ENCODE data around the gene PTPN9.

Gene PTPN9

DNA sequence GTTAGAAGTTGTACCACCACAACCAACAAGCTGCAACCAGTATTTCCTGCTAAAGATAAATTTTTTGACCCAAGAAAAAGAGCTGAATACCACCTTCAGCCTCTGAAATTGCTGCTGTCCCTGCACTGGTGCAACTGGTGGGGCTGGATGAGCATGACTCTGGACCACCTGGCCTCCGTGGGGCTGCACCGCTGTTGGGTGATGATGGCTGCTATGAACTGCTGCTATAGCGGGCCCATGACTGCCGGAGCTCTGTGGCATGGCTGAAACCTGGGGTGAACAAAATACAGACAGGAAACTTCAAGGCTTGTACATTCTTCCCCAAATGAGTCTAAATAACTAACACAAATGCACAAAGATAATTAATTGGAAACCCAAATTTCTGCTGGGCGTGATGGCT, 156.6 kb downstream of the PTPN9 start:
- H3K79me2 ChIP-seq (ENCODE audit: low read length), result peaks cover 55% of the 10 kb centered on the region
- no peak overlapping the region for H2AFZ ChIP-seq (ENCODE audit: low read length)
- H3K9me2 ChIP-seq (replicated peaks; ENCODE audit: insufficient read depth, low read length), result no peaks in the 10 kb centered on the region
- no peaks in the 10 kb centered on the region for H3K27me3 ChIP-seq (replicated peaks; ENCODE audit: insufficient read depth, low read length)
- no peak overlapping the region for H3K4me3 ChIP-seq (ENCODE audit: low read length)
- no peaks in the 10 kb centered on the region for H4K20me1 ChIP-seq (ENCODE audit: insufficient read depth, low read length)
- H3K9me3 ChIP-seq (replicated peaks; ENCODE audit: insufficient read depth, low read length), result no peaks in the 10 kb centered on the region
- H3K36me3 ChIP-seq (replicated peaks; ENCODE audit: insufficient read depth, low read length), result peaks cover 8% of the 10 kb centered on the region; the same call in 1 of the 2 replicates
- TF ChIP-seq, protein P1, sequence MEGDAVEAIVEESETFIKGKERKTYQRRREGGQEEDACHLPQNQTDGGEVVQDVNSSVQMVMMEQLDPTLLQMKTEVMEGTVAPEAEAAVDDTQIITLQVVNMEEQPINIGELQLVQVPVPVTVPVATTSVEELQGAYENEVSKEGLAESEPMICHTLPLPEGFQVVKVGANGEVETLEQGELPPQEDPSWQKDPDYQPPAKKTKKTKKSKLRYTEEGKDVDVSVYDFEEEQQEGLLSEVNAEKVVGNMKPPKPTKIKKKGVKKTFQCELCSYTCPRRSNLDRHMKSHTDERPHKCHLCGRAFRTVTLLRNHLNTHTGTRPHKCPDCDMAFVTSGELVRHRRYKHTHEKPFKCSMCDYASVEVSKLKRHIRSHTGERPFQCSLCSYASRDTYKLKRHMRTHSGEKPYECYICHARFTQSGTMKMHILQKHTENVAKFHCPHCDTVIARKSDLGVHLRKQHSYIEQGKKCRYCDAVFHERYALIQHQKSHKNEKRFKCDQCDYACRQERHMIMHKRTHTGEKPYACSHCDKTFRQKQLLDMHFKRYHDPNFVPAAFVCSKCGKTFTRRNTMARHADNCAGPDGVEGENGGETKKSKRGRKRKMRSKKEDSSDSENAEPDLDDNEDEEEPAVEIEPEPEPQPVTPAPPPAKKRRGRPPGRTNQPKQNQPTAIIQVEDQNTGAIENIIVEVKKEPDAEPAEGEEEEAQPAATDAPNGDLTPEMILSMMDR (IDR thresholded peaks at IDR 0.05; ENCODE audit: low read length), result no peak
- TF ChIP-seq EZH2phosphoT487 (IDR thresholded peaks at IDR 0.05; ENCODE audit: low read length), result no peak
- TF ChIP-seq EZH2 (optimal IDR thresholded peaks at IDR 0.05; ENCODE audit: low read depth, low read length), result no peak
- H3K9ac ChIP-seq (ENCODE audit: low read length), result no peak overlapping the region
- DNase-seq, result no peak
- no peaks in the 10 kb centered on the region for H3F3A ChIP-seq (ENCODE audit: insufficient read depth, low read length)
- no peak overlapping the region for H3K27ac ChIP-seq (ENCODE audit: low read length)
- H3K4me2 ChIP-seq (ENCODE audit: low read depth, low read length), result no peak overlapping the region
- H3K4me1 ChIP-seq (ENCODE audit: low read length), result no peaks in the 10 kb centered on the region

- Histone ChIP-seq H3K9me2 (replicated peaks; ENCODE audit: insufficient read depth, low read length) (no peaks in the 10 kb centered on the region), H3K9ac (ENCODE audit: low read length) (no peak overlapping the region), H3K9me3 (replicated peaks; ENCODE audit: insufficient read depth, low read length) (no peaks in the 10 kb centered on the region), H3K27ac (ENCODE audit: low read length) (no peak overlapping the region), H3K79me2 (ENCODE audit: low read length) (peaks cover 45% of the 10 kb centered on the region), H3K4me1 (ENCODE audit: low read length) (peaks cover 8% of the 10 kb centered on the region; the same call in 1 of the 2 replicates), H3K4me3 (ENCODE audit: low read length) (no peak overlapping the region), H3K36me3 (replicated peaks; ENCODE audit: insufficient read depth, low read length) (peaks cover 8% of the 10 kb centered on the region; the same call in 1 of the 2 replicates), H3F3A (ENCODE audit: insufficient read depth, low read length) (0 out of 2 replicates have a peak, but pooled peaks cover 3% of the 10 kb centered on the region), H4K20me1 (ENCODE audit: insufficient read depth, low read length) (no peaks in the 10 kb centered on the region), H3K4me2 (ENCODE audit: low read depth, low read length) (no peak overlapping the region), H3K27me3 (replicated peaks; ENCODE audit: insufficient read depth, low read length) (no peaks in the 10 kb centered on the region), H2AFZ (ENCODE audit: low read length) (no peak overlapping the region)
- no peak for DNase-seq
- no peak for TF ChIP-seq EZH2 (optimal IDR thresholded peaks at IDR 0.05; ENCODE audit: low read depth, low read length)
These were observed 158.4 kb downstream of the PTPN9 start for GRCh38 chr15:75420698-75421097.

- Histone ChIP-seq H3K4me1 (ENCODE audit: low read length) (peaks cover 8% of the 10 kb centered on the region; the same call in 1 of the 2 replicates), H3K4me3 (ENCODE audit: low read length) (no peak overlapping the region), H3K9me3 (replicated peaks; ENCODE audit: insufficient read depth, low read length) (no peaks in the 10 kb centered on the region), H3K4me2 (ENCODE audit: low read depth, low read length) (no peak overlapping the region), H3K9ac (ENCODE audit: low read length) (no peak overlapping the region), H2AFZ (ENCODE audit: low read length) (no peak overlapping the region), H3K9me2 (replicated peaks; ENCODE audit: insufficient read depth, low read length) (no peaks in the 10 kb centered on the region), H3K27me3 (replicated peaks; ENCODE audit: insufficient read depth, low read length) (no peaks in the 10 kb centered on the region), H3F3A (ENCODE audit: insufficient read depth, low read length) (0 out of 2 replicates have a peak, but pooled peaks cover 4% of the 10 kb centered on the region), H4K20me1 (ENCODE audit: insufficient read depth, low read length) (no peaks in the 10 kb centered on the region), H3K36me3 (replicated peaks; ENCODE audit: insufficient read depth, low read length) (peaks cover 20% of the 10 kb centered on the region), H3K79me2 (ENCODE audit: low read length) (peaks cover 25% of the 10 kb centered on the region), H3K27ac (ENCODE audit: low read length) (no peak overlapping the region)
- DNase-seq, result no peak
- TF ChIP-seq, protein P1 (IDR thresholded peaks at IDR 0.05; ENCODE audit: low read length), result no peak
- TF ChIP-seq EZH2phosphoT487 (IDR thresholded peaks at IDR 0.05; ENCODE audit: low read length) (no peak), EZH2 (optimal IDR thresholded peaks at IDR 0.05; ENCODE audit: low read depth, low read length) (no peak)
These were observed 162.5 kb downstream of the PTPN9 start for GRCh38 chr15:75416584-75416983.

Data from MM.1S (cell line).